A549 (cell line): Measurements from ENCODE around the gene LYST. TPM values are rescaled to one million over a fixed set of nuclear protein-coding genes. Genes with fewer than 3 reads are reported as not detected.
A peak's percentile ranks its signal among the peaks of the same experiment; 100 is the strongest.

Experiments used
- ATAC-seq, 2 experiments: fragments of 200-7000 bp in 1 of 2; fragments of >200 bp in 1 of 2; cut with Nextera tagmentation in 1 of 2; cut with Tn5 transposase in 1 of 2; 3 replicates each; pipeline versions ENCODE4 v1.8.0 to v1.9.1; 2018 to 2020; ENCODE audit warnings: mild to moderate bottlenecking in 1 of 2, moderate library complexity in 1 of 2
- CTCF ChIA-PET: fragments of 300-600 bp; sonication (Branson Sonifier 250); formaldehyde crosslinking; extraction: SDS; loops from one replicate; lab custom pipeline; 2021; ENCODE audit warnings: antibody characterized with exemption, inconsistent platforms; lab: Yijun Ruan, JAX
- POLR2A ChIA-PET: fragments of 350-600 bp; formaldehyde crosslinking; extraction: SDS; loops from one replicate; lab custom pipeline; 2021; ENCODE audit warnings: antibody characterized with exemption, inconsistent platforms; lab: Yijun Ruan, JAX
- DNase-seq, 2 experiments: peaks; one replicate each; pipeline versions ENCODE4 v3.0.0 to v3.0.0-alpha.2; 2011 to 2016; ENCODE audit warnings: low read depth in 1 of 2, low spot score in 1 of 2
- FAIRE-seq: peaks from 2 replicates; lab custom pipeline; 2011; peaks lifted over from hg19 to GRCh38; lab: Jason Lieb, UNC
- H3K27ac ChIP-seq, 2 experiments: fragments of >200 bp; sonication (Bioruptor Twin); formaldehyde crosslinking; 3 replicates each; pipeline ENCODE4 v1.5.1; 2016 to 2017
- H3K4me1 ChIP-seq: fragments of >200 bp; sonication (Bioruptor Twin); formaldehyde crosslinking; 3 replicates; pipeline ENCODE4 v1.6.1; 2016
- H3K4me2 ChIP-seq: fragments of >200 bp; sonication (Bioruptor Twin); formaldehyde crosslinking; 3 replicates; pipeline ENCODE4 v1.6.1; 2016
- H3K4me3 ChIP-seq: fragments of >200 bp; sonication (Bioruptor Twin); formaldehyde crosslinking; 3 replicates; pipeline ENCODE4 v1.5.1; 2016
- H3K9me3 ChIP-seq: fragments of >200 bp; sonication (Bioruptor Twin); formaldehyde crosslinking; 3 replicates; pipeline ENCODE4 v1.6.1; 2016
- CBX2 ChIP-seq: fragments of 200-600 bp; sonication (generic); IDR thresholded peaks from 2 replicates; pipeline ENCODE4 v1.6.1; 2016; ENCODE audit warnings: low read depth, mild to moderate bottlenecking, borderline replicate concordance
- CBX8 ChIP-seq: fragments of 200-600 bp; sonication (generic); IDR thresholded peaks from 2 replicates; pipeline ENCODE4 v1.6.1; 2016
- EHMT2 ChIP-seq: fragments of 200-600 bp; sonication (generic); IDR thresholded peaks from 2 replicates; pipeline ENCODE4 v1.6.1; 2016; ENCODE audit warnings: antibody characterized with exemption, low read depth, mild to moderate bottlenecking, moderate library complexity
- EP300 ChIP-seq, 2 experiments: fragments of >200 bp; sonication (Bioruptor Twin); formaldehyde crosslinking; IDR thresholded peaks; 2 replicates in 1 of 2; 3 replicates in 1 of 2; pipeline ENCODE4 v1.6.1; 2016 to 2017
- ESRRA ChIP-seq: fragments of 150-350 bp; IDR thresholded peaks from 2 replicates; pipeline ENCODE4 v1.6.1; 2014; ENCODE audit warnings: mild to moderate bottlenecking, low read length, borderline replicate concordance
- FOSL2 ChIP-seq, 2 experiments: fragments of 450-650 bp in 1 of 2; fragments of >200 bp in 1 of 2; sonication (Bioruptor Twin) in 1 of 2; formaldehyde crosslinking; IDR thresholded peaks; 2 replicates each; pipeline versions ENCODE4 v1.5.0 to v1.6.1; 2016 to 2020; ENCODE audit warnings: mild to moderate bottlenecking in 1 of 2, moderate library complexity in 1 of 2
- HDAC2 ChIP-seq: fragments of 200-600 bp; sonication (generic); IDR thresholded peaks from 2 replicates; pipeline ENCODE4 v1.6.1; 2016
- MAFK ChIP-seq: fragments of 450-650 bp; IDR thresholded peaks from 2 replicates; pipeline ENCODE4 v1.6.1; 2014; ENCODE audit not compliant: partially characterized antibody
- MAZ ChIP-seq: fragments of 150-350 bp; IDR thresholded peaks from 2 replicates; pipeline ENCODE4 v1.6.1; 2014; ENCODE audit warnings: antibody characterized with exemption, low read depth, low read length, borderline replicate concordance
- NFE2L2 ChIP-seq: fragments of 150-350 bp; conservative IDR thresholded peaks from 2 replicates; pipeline ENCODE4 v1.6.1; 2014; ENCODE audit warnings: low read length
- PHF8 ChIP-seq: fragments of 200-600 bp; sonication (generic); IDR thresholded peaks from 2 replicates; pipeline ENCODE4 v1.6.1; 2016; ENCODE audit warnings: low read depth, mild to moderate bottlenecking, antibody characterized with exemption, moderate library complexity, borderline replicate concordance
- ZC3H11A ChIP-seq: fragments of 450-650 bp; IDR thresholded peaks from 2 replicates; pipeline ENCODE4 v1.6.1; 2014; ENCODE audit warnings: antibody characterized with exemption, mild to moderate bottlenecking
- ZFP36 ChIP-seq: fragments of 450-650 bp; IDR thresholded peaks from 2 replicates; pipeline ENCODE4 v1.6.1; 2014; ENCODE audit warnings: borderline replicate concordance; ENCODE audit not compliant: partially characterized antibody
- WGBS: methylation state at CpG from one replicate; pipeline ENCODE4 v1.1.6; 2017; ENCODE audit errors: missing lambda C conversion rate; 5-methylcytosine and 5-hydroxymethylcytosine counted together
- polyA plus RNA-seq, 4 experiments: library from polyadenylated mRNA; depleted of rRNA in 3 of 4; stranded (reverse); fragments of >200 nt; fragmentation: RNase III in 1 of 4; extraction: RNeasy Plus Mini Kit Qiagen cat#74134 plus additional on column Dnase treatment in 1 of 4; gene quantifications; 2 replicates in 3 of 4; 3 replicates in 1 of 4; pipeline ENCODE4 v1.2.3, GENCODE V29; 2011 to 2017
- TF ChIP-seq, protein P1 (sequence below): fragments of 250-450 bp; sonication (Bioruptor Pico); IDR thresholded peaks from 2 replicates; pipeline ENCODE4 v1.5.0; 2020; ENCODE audit warnings: low read depth, mild to moderate bottlenecking, moderate library complexity
- TF ChIP-seq, protein P2 (sequence below): fragments of >200 bp; sonication (Bioruptor Twin); formaldehyde crosslinking; IDR thresholded peaks from 3 replicates; pipeline ENCODE4 v1.6.1; 2016
- TF ChIP-seq, protein P3 (sequence below): fragments of 200-600 bp; sonication (generic); IDR thresholded peaks from 2 replicates; pipeline ENCODE4 v1.6.1; 2016; ENCODE audit warnings: antibody characterized with exemption, mild to moderate bottlenecking, moderate library complexity
- TF ChIP-seq, protein P4 (sequence below): fragments of >200 bp; sonication (Bioruptor Twin); formaldehyde crosslinking; IDR thresholded peaks from 2 replicates; pipeline ENCODE4 v1.6.1; 2016

LYST gene
- polyA plus RNA-seq, 2 of the 4 experiments (the other 2 are of a cell fraction) = 2.5 to 9.4 TPM

DNA sequence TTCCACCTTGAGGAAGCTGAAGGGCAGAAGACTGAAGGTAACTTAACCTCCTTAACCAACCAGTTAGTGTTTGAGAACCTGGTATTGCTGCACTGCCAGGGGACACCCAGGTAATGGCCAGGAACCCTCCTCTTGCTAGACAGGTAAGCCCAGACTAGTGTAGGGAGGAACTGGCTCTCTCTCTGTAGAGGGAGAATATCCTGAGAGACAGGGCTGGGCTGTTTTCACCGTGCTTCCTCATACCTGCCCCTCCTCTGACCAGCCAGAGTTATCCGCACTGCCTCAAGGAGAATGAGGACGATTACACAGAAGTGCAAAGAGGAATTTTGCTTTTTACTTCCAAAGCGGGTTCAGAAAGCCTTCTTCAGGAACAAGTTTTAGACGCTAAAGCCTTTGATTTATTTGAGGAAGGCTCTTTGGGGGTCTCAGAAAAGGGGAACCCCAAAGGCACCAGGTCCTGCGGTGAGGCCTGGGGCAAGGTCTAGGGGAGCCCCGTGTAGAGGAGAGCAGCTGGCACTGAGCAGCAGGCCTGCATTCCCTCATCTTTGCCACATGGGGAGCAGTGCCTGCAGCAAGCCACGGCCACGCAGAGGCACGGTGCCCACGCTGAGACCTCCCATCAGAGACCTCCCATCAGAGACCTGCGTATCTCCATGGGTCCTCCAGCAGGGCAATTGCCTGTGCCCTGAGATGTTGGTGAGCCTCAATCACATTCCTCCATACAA, 230.6 kb downstream of the LYST start:
- no peak overlapping the region for H3K4me3 ChIP-seq
- no peak overlapping the region for H3K4me2 ChIP-seq
- peak; percentile 80 to 81 for ATAC-seq
- DNase-seq = no peak
- WGBS = 60% methylated on average over 7 of the region's 12 CpGs
- no peak for FAIRE-seq
- ChIA-PET CTCF (interaction anchor here (0.9 kb wide), 1 partner anchor 9 kb away, joined by 3 read pairs; no protein-coding TSS in a partner anchor), POLR2A (no interaction called here)
- no peak overlapping the region for H3K27ac ChIP-seq
- no peaks in the 10 kb centered on the region for H3K9me3 ChIP-seq
- peaks cover 11% of the 10 kb centered on the region; the same call in 2 of the 3 replicates for H3K4me1 ChIP-seq
- TF ChIP-seq, protein P1, sequence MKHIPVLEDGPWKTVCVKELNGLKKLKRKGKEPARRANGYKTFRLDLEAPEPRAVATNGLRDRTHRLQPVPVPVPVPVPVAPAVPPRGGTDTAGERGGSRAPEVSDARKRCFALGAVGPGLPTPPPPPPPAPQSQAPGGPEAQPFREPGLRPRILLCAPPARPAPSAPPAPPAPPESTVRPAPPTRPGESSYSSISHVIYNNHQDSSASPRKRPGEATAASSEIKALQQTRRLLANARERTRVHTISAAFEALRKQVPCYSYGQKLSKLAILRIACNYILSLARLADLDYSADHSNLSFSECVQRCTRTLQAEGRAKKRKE (CRISPR knock-in tag) = no peak
- TF ChIP-seq ZFP36 (no peak), CBX8 (no peak), NFE2L2 (no peak), CBX2 (no peak), MAFK (no peak), MAZ (no peak), FOSL2 (IDR thresholded peaks at IDR 0.05) (no peak), FOSL2 (CRISPR knock-in tag; IDR thresholded peaks at IDR 0.05) (no peak), ESRRA (no peak), EHMT2 (no peak), HDAC2 (no peak), EP300 (IDR thresholded peaks at IDR 0.05) (no peak), ZC3H11A (no peak), PHF8 (no peak)
- TF ChIP-seq, protein P2, sequence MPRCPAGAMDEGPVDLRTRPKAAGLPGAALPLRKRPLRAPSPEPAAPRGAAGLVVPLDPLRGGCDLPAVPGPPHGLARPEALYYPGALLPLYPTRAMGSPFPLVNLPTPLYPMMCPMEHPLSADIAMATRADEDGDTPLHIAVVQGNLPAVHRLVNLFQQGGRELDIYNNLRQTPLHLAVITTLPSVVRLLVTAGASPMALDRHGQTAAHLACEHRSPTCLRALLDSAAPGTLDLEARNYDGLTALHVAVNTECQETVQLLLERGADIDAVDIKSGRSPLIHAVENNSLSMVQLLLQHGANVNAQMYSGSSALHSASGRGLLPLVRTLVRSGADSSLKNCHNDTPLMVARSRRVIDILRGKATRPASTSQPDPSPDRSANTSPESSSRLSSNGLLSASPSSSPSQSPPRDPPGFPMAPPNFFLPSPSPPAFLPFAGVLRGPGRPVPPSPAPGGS = no peak
- TF ChIP-seq, protein P3, sequence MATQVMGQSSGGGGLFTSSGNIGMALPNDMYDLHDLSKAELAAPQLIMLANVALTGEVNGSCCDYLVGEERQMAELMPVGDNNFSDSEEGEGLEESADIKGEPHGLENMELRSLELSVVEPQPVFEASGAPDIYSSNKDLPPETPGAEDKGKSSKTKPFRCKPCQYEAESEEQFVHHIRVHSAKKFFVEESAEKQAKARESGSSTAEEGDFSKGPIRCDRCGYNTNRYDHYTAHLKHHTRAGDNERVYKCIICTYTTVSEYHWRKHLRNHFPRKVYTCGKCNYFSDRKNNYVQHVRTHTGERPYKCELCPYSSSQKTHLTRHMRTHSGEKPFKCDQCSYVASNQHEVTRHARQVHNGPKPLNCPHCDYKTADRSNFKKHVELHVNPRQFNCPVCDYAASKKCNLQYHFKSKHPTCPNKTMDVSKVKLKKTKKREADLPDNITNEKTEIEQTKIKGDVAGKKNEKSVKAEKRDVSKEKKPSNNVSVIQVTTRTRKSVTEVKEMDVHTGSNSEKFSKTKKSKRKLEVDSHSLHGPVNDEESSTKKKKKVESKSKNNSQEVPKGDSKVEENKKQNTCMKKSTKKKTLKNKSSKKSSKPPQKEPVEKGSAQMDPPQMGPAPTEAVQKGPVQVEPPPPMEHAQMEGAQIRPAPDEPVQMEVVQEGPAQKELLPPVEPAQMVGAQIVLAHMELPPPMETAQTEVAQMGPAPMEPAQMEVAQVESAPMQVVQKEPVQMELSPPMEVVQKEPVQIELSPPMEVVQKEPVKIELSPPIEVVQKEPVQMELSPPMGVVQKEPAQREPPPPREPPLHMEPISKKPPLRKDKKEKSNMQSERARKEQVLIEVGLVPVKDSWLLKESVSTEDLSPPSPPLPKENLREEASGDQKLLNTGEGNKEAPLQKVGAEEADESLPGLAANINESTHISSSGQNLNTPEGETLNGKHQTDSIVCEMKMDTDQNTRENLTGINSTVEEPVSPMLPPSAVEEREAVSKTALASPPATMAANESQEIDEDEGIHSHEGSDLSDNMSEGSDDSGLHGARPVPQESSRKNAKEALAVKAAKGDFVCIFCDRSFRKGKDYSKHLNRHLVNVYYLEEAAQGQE = no peak

DNA sequence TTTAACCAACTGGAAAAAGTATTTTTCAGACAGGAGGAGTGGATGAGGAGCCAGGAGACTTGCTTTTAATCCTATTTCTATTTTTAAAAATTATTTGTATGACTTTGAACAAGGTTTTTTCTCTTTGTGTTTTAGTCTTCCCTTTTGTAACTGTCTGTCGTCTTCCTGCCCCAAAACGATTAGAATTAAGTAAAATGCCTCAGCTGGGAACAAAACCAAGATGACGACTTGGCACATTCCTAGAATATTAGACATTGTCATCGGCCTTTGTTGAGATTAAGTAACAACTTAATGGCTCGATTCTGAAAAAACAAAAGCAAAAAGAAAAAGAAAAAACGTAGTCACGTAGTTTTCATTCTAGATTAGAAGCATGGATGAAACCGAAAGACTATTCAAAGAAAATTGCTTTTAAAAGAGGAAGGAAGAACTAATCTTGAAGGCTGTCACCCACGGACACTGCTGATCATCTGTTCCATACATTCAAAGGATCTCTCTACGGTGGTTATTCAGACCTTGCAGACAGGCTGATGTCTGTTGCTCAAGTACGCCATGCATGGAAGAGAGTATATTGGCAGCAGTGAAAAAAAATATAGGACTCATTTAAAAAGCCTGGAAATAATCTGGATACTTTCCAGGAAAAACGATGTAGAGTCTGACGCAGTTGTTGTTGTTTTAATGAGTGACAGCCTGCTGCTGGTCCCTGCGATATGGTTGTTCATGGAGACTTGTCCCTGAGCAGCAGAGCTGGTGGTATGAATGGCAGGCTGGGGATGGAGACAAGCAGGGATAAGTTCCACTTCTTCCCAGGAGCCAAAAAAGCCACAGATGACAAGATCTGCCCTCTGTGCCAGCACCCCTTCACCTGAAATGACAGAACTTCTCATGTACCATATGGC, 234.0 kb downstream of the LYST start:
- Histone ChIP-seq H3K4me1 (peaks cover 11% of the 10 kb centered on the region; the same call in 2 of the 3 replicates), H3K4me3 (no peak overlapping the region), H3K27ac (0 out of 6 replicates have a peak overlapping the region, but pooled peaks of 1 of the 2 experiments have one; percentile 20), H3K4me2 (peak overlapping the region; percentile 64), H3K9me3 (no peaks in the 10 kb centered on the region)
- 33% methylated on average over 14 of the region's 14 CpGs for WGBS
- POLR2A ChIA-PET = no interaction called here
- CTCF ChIA-PET = interaction anchor here (1.1 to 2.0 kb wide), 4 partner anchors 14 to 339 kb away, joined by 3 to 6 read pairs (median 4); no protein-coding TSS in a partner anchor
- ATAC-seq (no peak), FAIRE-seq (no peak), DNase-seq (no peak)
- TF ChIP-seq, protein P4, sequence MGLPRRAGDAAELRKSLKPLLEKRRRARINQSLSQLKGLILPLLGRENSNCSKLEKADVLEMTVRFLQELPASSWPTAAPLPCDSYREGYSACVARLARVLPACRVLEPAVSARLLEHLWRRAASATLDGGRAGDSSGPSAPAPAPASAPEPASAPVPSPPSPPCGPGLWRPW = no peak
- peak; percentile 49 for TF ChIP-seq MAFK
